ENCODE measurements around the gene MALRD1.
A peak's percentile ranks its signal among the peaks of the same experiment; 100 is the strongest.

The MALRD1 gene

GRCh38 chr10:19579761-19580545, 531.4 kb downstream of the MALRD1 start:
- no peak for DNase-seq

- DNase-seq = no peak
These were observed 532.1 kb downstream of the MALRD1 start for GRCh38 chr10:19580691-19581090.

GRCh38 chr10:19588608-19589007, 540.0 kb downstream of the MALRD1 start:
- no peak for DNase-seq

- no peak for DNase-seq
These were observed 543.7 kb downstream of the MALRD1 start for GRCh38 chr10:19592276-19592675.

GRCh38 chr10:19595212-19595845, 546.7 kb downstream of the MALRD1 start:
- no peak for DNase-seq

GRCh38 chr10:19605806-19606205, 557.2 kb downstream of the MALRD1 start:
- no peak for DNase-seq

- no peak for DNase-seq
These were observed 558.4 kb downstream of the MALRD1 start for GRCh38 chr10:19606968-19607367.

GRCh38 chr10:19611775-19612174, 563.2 kb downstream of the MALRD1 start:
- DNase-seq = no peak

- DNase-seq = no peak
These were observed 568.4 kb downstream of the MALRD1 start for GRCh38 chr10:19616966-19617365.

GRCh38 chr10:19620811-19621210, 572.2 kb downstream of the MALRD1 start:
- peak in 1 of 2 experiments; percentile 23 for DNase-seq

- no peak for DNase-seq
These were observed 574.7 kb downstream of the MALRD1 start for GRCh38 chr10:19623321-19623720.

GRCh38 chr10:19626156-19626555, 577.6 kb downstream of the MALRD1 start:
- no peak for DNase-seq

- no peak for DNase-seq
These were observed 580.4 kb downstream of the MALRD1 start for GRCh38 chr10:19628767-19629560.

- peak; percentile 30 to 52 for DNase-seq
These were observed 581.0 kb downstream of the MALRD1 start for GRCh38 chr10:19629567-19629966.

GRCh38 chr10:19634163-19634562, 585.6 kb downstream of the MALRD1 start:
- no peak for DNase-seq

- peak; percentile 75 to 84 for DNase-seq
These were observed 589.7 kb downstream of the MALRD1 start for GRCh38 chr10:19638182-19638895.

- DNase-seq = no peak
These were observed 590.3 kb downstream of the MALRD1 start for GRCh38 chr10:19638896-19639233.

GRCh38 chr10:19640566-19641263, 592.1 kb downstream of the MALRD1 start:
- DNase-seq = no peak

GRCh38 chr10:19651549-19651948, 602.9 kb downstream of the MALRD1 start:
- no peak for DNase-seq

- DNase-seq = no peak
These were observed 604.1 kb downstream of the MALRD1 start for GRCh38 chr10:19652750-19653149.

- DNase-seq = no peak
These were observed 605.3 kb downstream of the MALRD1 start for GRCh38 chr10:19653931-19654330.

GRCh38 chr10:19654576-19654975, 606.0 kb downstream of the MALRD1 start:
- no peak for DNase-seq
